Liver (tissue), 9 donors: ENCODE measurements around the gene IL1RAP. TPM values are rescaled to one million over a fixed set of nuclear protein-coding genes. Genes with fewer than 3 reads are reported as not detected.

Experiments used
- DNase-seq: peaks from one replicate; pipeline ENCODE4 v3.0.0-alpha.2; 2017; ENCODE audit warnings: low spot score
- H3K27ac ChIP-seq, 2 donors: one replicate each; pipeline ENCODE4 v1.7.0; 2013; ENCODE audit warnings: inconsistent platforms in 2 of 2, low read length in 2 of 2, control low read depth in 1 of 2, low read depth in 1 of 2, mild to moderate bottlenecking in 1 of 2
- H3K27me3 ChIP-seq, 4 donors: one replicate each; pipeline versions ENCODE4 v1.6.1 to v1.7.0; 2013; ENCODE audit warnings: low read length in 3 of 4, inconsistent platforms in 1 of 4, mild to moderate bottlenecking in 1 of 4, moderate library complexity in 1 of 4; ENCODE audit not compliant: control insufficient read depth in 4 of 4, insufficient read depth in 4 of 4
- H3K36me3 ChIP-seq, 4 donors: one replicate each; pipeline versions ENCODE4 v1.6.1 to v1.7.0; 2013; ENCODE audit warnings: low read length in 3 of 4, mild to moderate bottlenecking in 3 of 4, low read depth in 1 of 4, moderate library complexity in 1 of 4; ENCODE audit not compliant: control insufficient read depth in 4 of 4, insufficient read depth in 3 of 4
- H3K4me1 ChIP-seq, 4 donors: one replicate each; pipeline versions ENCODE4 v1.6.1 to v1.7.0; 2013; ENCODE audit warnings: low read length in 3 of 4, mild to moderate bottlenecking in 3 of 4, moderate library complexity in 1 of 4; ENCODE audit not compliant: control insufficient read depth in 4 of 4, insufficient read depth in 4 of 4
- H3K4me3 ChIP-seq, 3 donors: one replicate each; pipeline versions ENCODE4 v1.6.1 to v1.7.0; 2013; ENCODE audit warnings: low read length in 3 of 3, control low read depth in 1 of 3, low read depth in 1 of 3, mild to moderate bottlenecking in 1 of 3
- H3K9ac ChIP-seq, 2 donors: one replicate each; pipeline ENCODE4 v1.7.0; 2013; ENCODE audit warnings: low read length in 2 of 2, mild to moderate bottlenecking in 2 of 2, moderate library complexity in 2 of 2, control low read depth in 1 of 2, low read depth in 1 of 2
- H3K9me3 ChIP-seq, 4 donors: one replicate each; pipeline versions ENCODE4 v1.6.1 to v1.7.0; 2013; ENCODE audit warnings: low read length in 3 of 4; ENCODE audit not compliant: control insufficient read depth in 4 of 4
- EGR1 ChIP-seq, 2 donors: IDR thresholded peaks; 2 replicates each; pipeline ENCODE4 v1.6.1; 2016 to 2018; ENCODE audit warnings: antibody characterized with exemption in 2 of 2, low read depth in 2 of 2
- FOXA1 ChIP-seq: IDR thresholded peaks from 2 replicates; pipeline ENCODE4 v1.6.1; 2016; ENCODE audit warnings: antibody characterized with exemption
- GABPA ChIP-seq, 2 donors: IDR thresholded peaks in 1 of 2; conservative IDR thresholded peaks in 1 of 2; 2 replicates each; pipeline ENCODE4 v1.6.1; 2016; ENCODE audit warnings: antibody characterized with exemption in 2 of 2, mild to moderate bottlenecking in 1 of 2, moderate library complexity in 1 of 2
- HNF4A ChIP-seq, 2 donors: conservative IDR thresholded peaks; 2 replicates each; pipeline ENCODE4 v1.6.1; 2016; ENCODE audit warnings: antibody characterized with exemption in 2 of 2, mild to moderate bottlenecking in 2 of 2
- HNF4G ChIP-seq: IDR thresholded peaks from 2 replicates; pipeline ENCODE4 v1.6.1; 2016; ENCODE audit warnings: antibody characterized with exemption
- JUND ChIP-seq, 2 donors: IDR thresholded peaks; 2 replicates each; pipeline ENCODE4 v1.6.1; 2016; ENCODE audit warnings: antibody characterized with exemption in 2 of 2
- NR2F2 ChIP-seq: IDR thresholded peaks from 2 replicates; pipeline ENCODE4 v1.6.1; 2016; ENCODE audit warnings: antibody characterized with exemption
- RAD21 ChIP-seq, 2 donors: IDR thresholded peaks; 2 replicates each; pipeline ENCODE4 v1.6.1; 2016; ENCODE audit warnings: antibody characterized with exemption in 2 of 2, mild to moderate bottlenecking in 2 of 2
- RXRA ChIP-seq, 2 donors: IDR thresholded peaks; 2 replicates each; pipeline ENCODE4 v1.6.1; 2017 to 2018; ENCODE audit warnings: antibody characterized with exemption in 2 of 2, mild to moderate bottlenecking in 1 of 2
- SP1 ChIP-seq: IDR thresholded peaks from 2 replicates; pipeline ENCODE4 v1.6.1; 2018; ENCODE audit warnings: antibody characterized with exemption, mild to moderate bottlenecking
- TAF1 ChIP-seq: conservative IDR thresholded peaks from 2 replicates; pipeline ENCODE4 v1.6.1; 2016; ENCODE audit warnings: antibody characterized with exemption, mild to moderate bottlenecking
- YY1 ChIP-seq: IDR thresholded peaks from 2 replicates; pipeline ENCODE4 v1.6.1; 2016; ENCODE audit warnings: antibody characterized with exemption, mild to moderate bottlenecking
- WGBS: extraction: QIAGEN DNeasy Blood & Tissue Kit; methylation state at CpG from one replicate; pipeline ENCODE4 v1.1.7; 2013; 5-methylcytosine and 5-hydroxymethylcytosine counted together
- polyA plus RNA-seq, 2 donors: library from polyadenylated mRNA; stranded (reverse) in 1 of 2; unstranded in 1 of 2; fragments of 200-250 nt in 1 of 2; fragments of >200 nt in 1 of 2; fragmentation: Nextera tagmentation in 1 of 2; extraction: Ambion mirVana in 1 of 2; gene quantifications; one replicate each; pipeline versions ENCODE4 v1.2.1 to v1.2.3, GENCODE V29; 2013 to 2015
- total RNA-seq, 2 donors: library from RNA; depleted of rRNA; stranded (reverse); fragments of >200 nt; gene quantifications; one replicate each; pipeline ENCODE4 v1.2.3, GENCODE V29; 2014
- TF ChIP-seq, protein P1 (sequence below): fragments of 150-350 bp; IDR thresholded peaks from 2 replicates; pipeline ENCODE4 v1.5.1; 2017; ENCODE audit warnings: improper control_type of control experiment, low read depth, low read length; ENCODE audit not compliant: missing input control
- TF ChIP-seq, protein P2 (sequence below): IDR thresholded peaks from 2 replicates; pipeline ENCODE4 v1.6.1; 2016; ENCODE audit warnings: antibody characterized with exemption
- TF ChIP-seq, protein P3 (sequence below): IDR thresholded peaks from 2 replicates; pipeline ENCODE4 v1.6.1; 2016; ENCODE audit warnings: antibody characterized with exemption, mild to moderate bottlenecking
- TF ChIP-seq, protein P4 (sequence below): IDR thresholded peaks from 2 replicates; pipeline ENCODE4 v1.6.1; 2016; ENCODE audit warnings: antibody characterized with exemption
- TF ChIP-seq, protein P5 (sequence below): IDR thresholded peaks from 2 replicates; pipeline ENCODE4 v1.6.1; 2016; ENCODE audit warnings: antibody characterized with exemption
- donor health status: healthy.
- donor health status: healthy.
- donor health status: healthy.
- donor health status: healthy.
- donor health status: healthy.

Gene IL1RAP
- total and polyA plus RNA-seq, 4 donors = 53.7 to 230 (median 71.6) TPM

DNA sequence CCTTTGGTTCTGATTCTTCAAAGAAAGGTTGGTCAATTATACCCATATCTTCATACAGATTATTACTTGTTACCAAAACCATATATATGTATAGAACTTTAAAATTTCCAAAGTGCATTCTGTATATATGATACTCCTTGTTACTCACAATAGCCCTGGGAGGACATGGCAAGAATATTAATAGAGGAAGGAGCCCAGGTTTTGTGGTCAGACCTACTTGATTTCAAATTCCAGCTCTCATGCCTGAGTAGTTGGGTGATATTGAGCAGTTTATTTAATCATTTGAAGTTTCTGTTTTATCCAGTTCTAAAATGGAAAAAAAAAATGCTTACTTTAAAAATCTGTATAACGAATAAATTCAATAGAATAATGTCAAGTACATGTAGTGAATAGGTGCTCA, 2.5 kb downstream of the IL1RAP start:
- Histone ChIP-seq H3K4me1 (peaks cover 0 to 41% (median 9%) of the 10 kb centered on the region in 4 donors), H3K9ac (peak overlapping the region; percentile 1 to 89), H3K4me3 (peak overlapping the region; percentile 81 to 95 (median 88)), H3K9me3 (no peaks in the 10 kb centered on the region), H3K36me3 (peaks cover 0 to 17% (median 3%) of the 10 kb centered on the region in 4 donors), H3K27ac (no peak overlapping the region), H3K27me3 (no peaks in the 10 kb centered on the region)
- TF ChIP-seq, protein P1, sequence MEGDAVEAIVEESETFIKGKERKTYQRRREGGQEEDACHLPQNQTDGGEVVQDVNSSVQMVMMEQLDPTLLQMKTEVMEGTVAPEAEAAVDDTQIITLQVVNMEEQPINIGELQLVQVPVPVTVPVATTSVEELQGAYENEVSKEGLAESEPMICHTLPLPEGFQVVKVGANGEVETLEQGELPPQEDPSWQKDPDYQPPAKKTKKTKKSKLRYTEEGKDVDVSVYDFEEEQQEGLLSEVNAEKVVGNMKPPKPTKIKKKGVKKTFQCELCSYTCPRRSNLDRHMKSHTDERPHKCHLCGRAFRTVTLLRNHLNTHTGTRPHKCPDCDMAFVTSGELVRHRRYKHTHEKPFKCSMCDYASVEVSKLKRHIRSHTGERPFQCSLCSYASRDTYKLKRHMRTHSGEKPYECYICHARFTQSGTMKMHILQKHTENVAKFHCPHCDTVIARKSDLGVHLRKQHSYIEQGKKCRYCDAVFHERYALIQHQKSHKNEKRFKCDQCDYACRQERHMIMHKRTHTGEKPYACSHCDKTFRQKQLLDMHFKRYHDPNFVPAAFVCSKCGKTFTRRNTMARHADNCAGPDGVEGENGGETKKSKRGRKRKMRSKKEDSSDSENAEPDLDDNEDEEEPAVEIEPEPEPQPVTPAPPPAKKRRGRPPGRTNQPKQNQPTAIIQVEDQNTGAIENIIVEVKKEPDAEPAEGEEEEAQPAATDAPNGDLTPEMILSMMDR = no peak
- TF ChIP-seq, protein P2, sequence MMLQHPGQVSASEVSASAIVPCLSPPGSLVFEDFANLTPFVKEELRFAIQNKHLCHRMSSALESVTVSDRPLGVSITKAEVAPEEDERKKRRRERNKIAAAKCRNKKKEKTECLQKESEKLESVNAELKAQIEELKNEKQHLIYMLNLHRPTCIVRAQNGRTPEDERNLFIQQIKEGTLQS = no peak
- TF ChIP-seq RAD21 (IDR thresholded peaks at IDR 0.05) (no peak), FOXA1 (no peak), NR2F2 (no peak), GABPA (IDR thresholded peaks at IDR 0.05 in 1 of 2, conservative IDR thresholded peaks at IDR 0.05 in 1 of 2) (no peak), JUND (IDR thresholded peaks at IDR 0.05) (no peak), HNF4G (no peak), HNF4A (conservative IDR thresholded peaks at IDR 0.05) (no peak), EGR1 (IDR thresholded peaks at IDR 0.05; ENCODE audit: low read depth in 2 of 2) (no peak), YY1 (no peak), RXRA (IDR thresholded peaks at IDR 0.05) (no peak), TAF1 (no peak), SP1 (no peak)
- TF ChIP-seq, protein P3, sequence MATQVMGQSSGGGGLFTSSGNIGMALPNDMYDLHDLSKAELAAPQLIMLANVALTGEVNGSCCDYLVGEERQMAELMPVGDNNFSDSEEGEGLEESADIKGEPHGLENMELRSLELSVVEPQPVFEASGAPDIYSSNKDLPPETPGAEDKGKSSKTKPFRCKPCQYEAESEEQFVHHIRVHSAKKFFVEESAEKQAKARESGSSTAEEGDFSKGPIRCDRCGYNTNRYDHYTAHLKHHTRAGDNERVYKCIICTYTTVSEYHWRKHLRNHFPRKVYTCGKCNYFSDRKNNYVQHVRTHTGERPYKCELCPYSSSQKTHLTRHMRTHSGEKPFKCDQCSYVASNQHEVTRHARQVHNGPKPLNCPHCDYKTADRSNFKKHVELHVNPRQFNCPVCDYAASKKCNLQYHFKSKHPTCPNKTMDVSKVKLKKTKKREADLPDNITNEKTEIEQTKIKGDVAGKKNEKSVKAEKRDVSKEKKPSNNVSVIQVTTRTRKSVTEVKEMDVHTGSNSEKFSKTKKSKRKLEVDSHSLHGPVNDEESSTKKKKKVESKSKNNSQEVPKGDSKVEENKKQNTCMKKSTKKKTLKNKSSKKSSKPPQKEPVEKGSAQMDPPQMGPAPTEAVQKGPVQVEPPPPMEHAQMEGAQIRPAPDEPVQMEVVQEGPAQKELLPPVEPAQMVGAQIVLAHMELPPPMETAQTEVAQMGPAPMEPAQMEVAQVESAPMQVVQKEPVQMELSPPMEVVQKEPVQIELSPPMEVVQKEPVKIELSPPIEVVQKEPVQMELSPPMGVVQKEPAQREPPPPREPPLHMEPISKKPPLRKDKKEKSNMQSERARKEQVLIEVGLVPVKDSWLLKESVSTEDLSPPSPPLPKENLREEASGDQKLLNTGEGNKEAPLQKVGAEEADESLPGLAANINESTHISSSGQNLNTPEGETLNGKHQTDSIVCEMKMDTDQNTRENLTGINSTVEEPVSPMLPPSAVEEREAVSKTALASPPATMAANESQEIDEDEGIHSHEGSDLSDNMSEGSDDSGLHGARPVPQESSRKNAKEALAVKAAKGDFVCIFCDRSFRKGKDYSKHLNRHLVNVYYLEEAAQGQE = no peak
- TF ChIP-seq, protein P4, sequence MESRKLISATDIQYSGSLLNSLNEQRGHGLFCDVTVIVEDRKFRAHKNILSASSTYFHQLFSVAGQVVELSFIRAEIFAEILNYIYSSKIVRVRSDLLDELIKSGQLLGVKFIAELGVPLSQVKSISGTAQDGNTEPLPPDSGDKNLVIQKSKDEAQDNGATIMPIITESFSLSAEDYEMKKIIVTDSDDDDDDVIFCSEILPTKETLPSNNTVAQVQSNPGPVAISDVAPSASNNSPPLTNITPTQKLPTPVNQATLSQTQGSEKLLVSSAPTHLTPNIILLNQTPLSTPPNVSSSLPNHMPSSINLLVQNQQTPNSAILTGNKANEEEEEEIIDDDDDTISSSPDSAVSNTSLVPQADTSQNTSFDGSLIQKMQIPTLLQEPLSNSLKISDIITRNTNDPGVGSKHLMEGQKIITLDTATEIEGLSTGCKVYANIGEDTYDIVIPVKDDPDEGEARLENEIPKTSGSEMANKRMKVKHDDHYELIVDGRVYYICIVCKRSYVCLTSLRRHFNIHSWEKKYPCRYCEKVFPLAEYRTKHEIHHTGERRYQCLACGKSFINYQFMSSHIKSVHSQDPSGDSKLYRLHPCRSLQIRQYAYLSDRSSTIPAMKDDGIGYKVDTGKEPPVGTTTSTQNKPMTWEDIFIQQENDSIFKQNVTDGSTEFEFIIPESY = no peak
- TF ChIP-seq, protein P5, sequence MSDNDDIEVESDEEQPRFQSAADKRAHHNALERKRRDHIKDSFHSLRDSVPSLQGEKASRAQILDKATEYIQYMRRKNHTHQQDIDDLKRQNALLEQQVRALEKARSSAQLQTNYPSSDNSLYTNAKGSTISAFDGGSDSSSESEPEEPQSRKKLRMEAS = no peak
- WGBS = 65% methylated on average over 1 of the region's 1 CpG
- no peak for DNase-seq
